PC-9 (cell line): ENCODE data around the gene ADAMTSL3. TPM values are rescaled to one million over a fixed set of nuclear protein-coding genes. Genes with fewer than 3 reads are reported as not detected.

Source experiments
- BruUV-seq: library from RNA; stranded (reverse); fragments of 400-500 nt; replicated peaks from 2 replicates; lab custom pipeline; 2021; lab: Mats Ljungman, UMichigan
- CTCF ChIA-PET: fragments of 300-600 bp; sonication (Branson Sonifier 250); formaldehyde crosslinking; loops from one replicate; lab custom pipeline; 2022; ENCODE audit warnings: antibody characterized with exemption; lab: Charles Lee
- POLR2A ChIA-PET: fragments of 300-600 bp; sonication (Branson Sonifier 250); formaldehyde crosslinking; loops from one replicate; lab custom pipeline; 2022; ENCODE audit warnings: antibody characterized with exemption; ENCODE audit not compliant: unreplicated experiment; lab: Charles Lee
- DNase-seq, 2 experiments: peaks; one replicate each; pipeline versions ENCODE4 v3.0.0 to v3.0.0-alpha.2; 2015 to 2022; ENCODE audit warnings: mixed read lengths in 1 of 2
- H2AFZ ChIP-seq: fragments of 200-600 bp; sonication (generic); 2 replicates; pipeline ENCODE4 v1.8.1; 2017; ENCODE audit warnings: antibody characterized with exemption
- H3F3A ChIP-seq: fragments of 200-600 bp; sonication (generic); 2 replicates; pipeline ENCODE4 v1.8.1; 2017; ENCODE audit warnings: antibody characterized with exemption, mild to moderate bottlenecking, low read depth; ENCODE audit not compliant: insufficient read depth
- H3K27ac ChIP-seq: fragments of 200-600 bp; sonication (generic); 2 replicates; pipeline ENCODE4 v1.6.1; 2016; ENCODE audit warnings: mixed run types
- H3K27me3 ChIP-seq: fragments of 200-600 bp; sonication (generic); 2 replicates; pipeline ENCODE4 v1.6.1; 2016; ENCODE audit warnings: low read depth, mixed run types; ENCODE audit not compliant: insufficient read depth
- H3K36me3 ChIP-seq: fragments of 200-600 bp; sonication (generic); 2 replicates; pipeline ENCODE4 v1.6.1; 2016; ENCODE audit warnings: low read depth, mixed run types
- H3K4me1 ChIP-seq: fragments of 200-600 bp; sonication (generic); replicated peaks from 2 replicates; pipeline ENCODE4 v1.6.1; 2016; ENCODE audit warnings: mixed run types; ENCODE audit not compliant: insufficient read depth
- H3K4me2 ChIP-seq: fragments of 200-600 bp; sonication (generic); 2 replicates; pipeline ENCODE4 v1.6.1; 2017; ENCODE audit warnings: mixed run types
- H3K4me3 ChIP-seq: fragments of 200-600 bp; sonication (generic); 2 replicates; pipeline ENCODE4 v1.6.1; 2016; ENCODE audit warnings: mixed run types
- H3K79me2 ChIP-seq: fragments of 200-600 bp; sonication (generic); 2 replicates; pipeline ENCODE4 v1.6.1; 2017; ENCODE audit warnings: low read depth, mixed run types
- H3K9me2 ChIP-seq: fragments of 200-600 bp; sonication (generic); 2 replicates; pipeline ENCODE4 v1.8.1; 2017; ENCODE audit warnings: mild to moderate bottlenecking; ENCODE audit not compliant: insufficient read depth
- H3K9me3 ChIP-seq: fragments of 200-600 bp; sonication (generic); 2 replicates; pipeline ENCODE4 v1.8.1; 2016; ENCODE audit warnings: low read depth; ENCODE audit not compliant: insufficient read depth
- H4K20me1 ChIP-seq: fragments of 200-600 bp; sonication (generic); 2 replicates; pipeline ENCODE4 v1.8.1; 2017; ENCODE audit not compliant: insufficient read depth
- CTCF ChIP-seq: fragments of 200-600 bp; sonication (generic); conservative IDR thresholded peaks from 2 replicates; pipeline ENCODE4 v1.6.1; 2017; ENCODE audit warnings: mixed run types, antibody characterized with exemption, mild to moderate bottlenecking, moderate library complexity
- EZH2 ChIP-seq: fragments of 200-600 bp; sonication (generic); IDR thresholded peaks from 2 replicates; pipeline ENCODE4 v1.8.0; 2017; ENCODE audit warnings: antibody characterized with exemption, low read depth
- intact Hi-C: fragments of 100-400 bp; cut with micrococcal nuclease; formaldehyde crosslinking; loops from one replicate; pipeline ENCODE4 v1.10.0; 2022; ENCODE audit not compliant: unreplicated experiment
- total RNA-seq: library from RNA; stranded (reverse); gene quantifications from 2 replicates; pipeline ENCODE4 v1.2.3, GENCODE V29; 2021

Gene ADAMTSL3
- total RNA-seq, 1 experiment from 2014 or later: 5.0 TPM

- no peak for TF ChIP-seq EZH2
- TF ChIP-seq CTCF: no peak
- Histone ChIP-seq H3K27me3 (no peaks in the 10 kb centered on the region), H3K4me3 (no peak overlapping the region), H3F3A (no peaks in the 10 kb centered on the region), H3K9me2 (no peaks in the 10 kb centered on the region), H4K20me1 (no peaks in the 10 kb centered on the region), H3K9me3 (no peaks in the 10 kb centered on the region), H3K4me1 (no peaks in the 10 kb centered on the region), H3K27ac (no peak overlapping the region), H3K36me3 (no peaks in the 10 kb centered on the region), H3K4me2 (no peak overlapping the region), H2AFZ (no peak overlapping the region), H3K79me2 (no peaks in the 10 kb centered on the region)
- no TSS peak for BruUV-seq
- DNase-seq: no peak
- intact Hi-C loops: no loop called here
- ChIA-PET CTCF (no interaction called here), POLR2A (no interaction called here)
Observed at GRCh38 chr15:83984601-83985000, 330.7 kb downstream of the ADAMTSL3 start.

GRCh38 chr15:83991163-83991562, 337.2 kb downstream of the ADAMTSL3 start:
- ChIA-PET CTCF (no interaction called here), POLR2A (no interaction called here)
- H3K27ac ChIP-seq: no peak overlapping the region
- BruUV-seq: no TSS peak
- no peaks in the 10 kb centered on the region for H3K4me1 ChIP-seq
- no peaks in the 10 kb centered on the region for H3F3A ChIP-seq
- no peak overlapping the region for H3K4me3 ChIP-seq
- no peaks in the 10 kb centered on the region for H3K9me2 ChIP-seq
- H3K36me3 ChIP-seq: no peaks in the 10 kb centered on the region
- H2AFZ ChIP-seq: no peak overlapping the region
- DNase-seq: no peak
- no peaks in the 10 kb centered on the region for H3K79me2 ChIP-seq
- H3K27me3 ChIP-seq: no peaks in the 10 kb centered on the region
- TF ChIP-seq CTCF (no peak), EZH2 (no peak)
- H3K4me2 ChIP-seq: no peak overlapping the region
- no peaks in the 10 kb centered on the region for H4K20me1 ChIP-seq
- intact Hi-C loops: no loop called here
- no peaks in the 10 kb centered on the region for H3K9me3 ChIP-seq

- BruUV-seq: no TSS peak
Observed at GRCh38 chr15:83992324-83993031, 338.6 kb downstream of the ADAMTSL3 start.

More at GRCh38 chr15:83992324-83993031, 338.6 kb downstream of the ADAMTSL3 start:
- no peak overlapping the region for H3K4me3 ChIP-seq
- H3K36me3 ChIP-seq: no peaks in the 10 kb centered on the region
- DNase-seq: no peak
- ChIA-PET POLR2A (no interaction called here), CTCF (no interaction called here)
- H3K79me2 ChIP-seq: no peaks in the 10 kb centered on the region
- no peaks in the 10 kb centered on the region for H3K27me3 ChIP-seq
- no peak overlapping the region for H3K27ac ChIP-seq
- H3K9me3 ChIP-seq: no peaks in the 10 kb centered on the region
- no peaks in the 10 kb centered on the region for H3F3A ChIP-seq
- H3K4me2 ChIP-seq: no peak overlapping the region
- no peaks in the 10 kb centered on the region for H3K9me2 ChIP-seq
- H3K4me1 ChIP-seq: no peaks in the 10 kb centered on the region
- H4K20me1 ChIP-seq: no peaks in the 10 kb centered on the region
- H2AFZ ChIP-seq: no peak overlapping the region
- intact Hi-C loops: no loop called here
- no peak for TF ChIP-seq EZH2
- no peak for TF ChIP-seq CTCF
